IMR-90 (cell line): ENCODE results near the gene SHISAL1.

ENCODE experiments used
- MXI1 ChIP-seq: IDR thresholded peaks from 2 replicates; pipeline ENCODE4 v1.6.1; 2012; ENCODE audit warnings: low read depth, mild to moderate bottlenecking, low read length, moderate library complexity, borderline replicate concordance
- RFX5 ChIP-seq: IDR thresholded peaks from 2 replicates; pipeline ENCODE4 v1.8.0; 2012; ENCODE audit warnings: low read depth, mild to moderate bottlenecking, low read length, moderate library complexity
- SMC3 ChIP-seq: fragments of 150-350 bp; IDR thresholded peaks from 2 replicates; pipeline ENCODE4 v1.6.1; 2016; ENCODE audit warnings: low read depth, mild to moderate bottlenecking, antibody characterized with exemption, low read length, moderate library complexity

DNA sequence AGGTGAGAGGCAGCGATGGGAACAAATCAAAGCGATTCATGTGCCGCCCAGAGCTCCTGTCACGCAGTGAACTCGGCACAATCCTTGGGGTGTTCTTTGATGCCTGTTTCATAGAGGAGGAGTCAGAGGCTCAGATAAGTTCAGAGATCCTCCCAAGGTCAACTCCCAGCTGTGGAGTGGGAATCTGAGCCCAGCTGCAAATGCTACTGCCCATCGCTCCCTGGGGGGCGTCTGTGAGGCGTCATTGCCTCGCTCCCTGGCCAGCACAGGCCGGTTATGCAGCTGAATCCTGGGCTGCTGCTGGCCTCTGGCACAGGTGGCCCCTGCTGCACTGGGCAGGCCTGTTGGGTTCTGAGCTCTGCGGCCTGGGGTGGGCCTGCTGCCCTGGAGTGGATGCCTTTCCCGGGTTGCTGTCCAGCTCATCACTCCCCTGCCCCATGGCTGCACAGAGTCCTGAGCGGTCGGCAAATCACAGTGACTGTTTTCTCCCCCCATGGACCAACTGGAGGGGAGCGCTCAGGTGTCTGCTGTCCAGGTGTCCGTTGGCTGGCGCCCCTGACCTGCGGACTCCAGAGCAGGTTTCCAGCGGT, 36.3 kb upstream of the SHISAL1 start:
- TF ChIP-seq MXI1 (no peak), SMC3 (no peak), RFX5 (no peak)
